VCaP (cell line): ENCODE data around the gene MANBA.

Experiments used
- H3K27ac ChIP-seq: fragments of 450-650 bp; 2 replicates; pipeline ENCODE4 v1.5.1; 2017
- CTCF ChIP-seq: fragments of 450-650 bp; conservative IDR thresholded peaks from 2 replicates; pipeline ENCODE4 v1.5.1; 2017; ENCODE audit warnings: mild to moderate bottlenecking, moderate library complexity

Gene MANBA

DNA sequence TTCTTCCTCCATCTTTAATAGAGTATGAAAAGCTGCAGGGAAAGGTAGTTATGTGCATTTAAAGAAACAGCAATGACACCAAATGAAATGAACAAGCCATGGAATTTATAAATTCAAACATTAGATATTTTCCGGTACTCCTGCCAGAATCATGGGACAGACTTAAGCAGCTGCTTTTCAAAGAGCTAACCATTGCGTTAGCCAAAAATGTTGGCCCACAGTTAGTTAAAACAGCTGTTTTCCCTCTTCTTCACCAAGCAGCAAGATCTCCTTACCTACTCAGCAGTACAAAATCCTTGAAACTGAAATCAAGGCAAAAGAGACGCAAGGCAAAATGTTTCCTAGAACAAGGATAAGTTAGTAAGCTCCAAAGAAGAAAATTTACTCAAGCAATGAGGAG, 64.0 kb downstream of the MANBA start:
- TF ChIP-seq CTCF, result no peak
- H3K27ac ChIP-seq, result no peak overlapping the region

GRCh38 chr4:102694791-102695190, 66.0 kb downstream of the MANBA start:
- H3K27ac ChIP-seq, result no peak overlapping the region
- TF ChIP-seq CTCF, result no peak

DNA sequence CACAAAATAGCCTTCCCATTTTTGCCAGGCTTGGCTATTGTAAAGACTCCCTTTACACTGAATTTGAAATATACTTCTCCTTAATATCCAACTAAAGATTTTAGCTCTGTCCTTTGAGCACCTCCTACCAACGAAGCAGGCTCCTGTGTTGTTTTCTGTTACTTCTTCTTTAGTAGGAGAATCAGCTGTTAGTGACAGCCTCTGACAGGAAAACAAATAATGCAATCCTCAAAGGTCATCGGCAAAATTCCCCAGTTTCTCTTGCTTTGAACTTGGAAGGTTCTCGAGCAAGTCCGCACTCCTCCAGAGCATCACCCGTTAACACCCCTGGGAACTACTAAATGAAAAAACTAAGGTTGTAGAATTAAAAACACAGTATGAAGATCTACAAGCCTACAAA, 66.9 kb downstream of the MANBA start:
- TF ChIP-seq CTCF, result no peak
- no peak overlapping the region for H3K27ac ChIP-seq

GRCh38 chr4:102693262-102693850, 67.4 kb downstream of the MANBA start:
- peak overlapping the region; percentile 42; the same call in 1 of the 2 replicates for H3K27ac ChIP-seq
- no peak for TF ChIP-seq CTCF

- no peak for TF ChIP-seq CTCF
- H3K27ac ChIP-seq, result peak overlapping the region; percentile 42
These were observed 68.3 kb downstream of the MANBA start for GRCh38 chr4:102692474-102692873.

DNA sequence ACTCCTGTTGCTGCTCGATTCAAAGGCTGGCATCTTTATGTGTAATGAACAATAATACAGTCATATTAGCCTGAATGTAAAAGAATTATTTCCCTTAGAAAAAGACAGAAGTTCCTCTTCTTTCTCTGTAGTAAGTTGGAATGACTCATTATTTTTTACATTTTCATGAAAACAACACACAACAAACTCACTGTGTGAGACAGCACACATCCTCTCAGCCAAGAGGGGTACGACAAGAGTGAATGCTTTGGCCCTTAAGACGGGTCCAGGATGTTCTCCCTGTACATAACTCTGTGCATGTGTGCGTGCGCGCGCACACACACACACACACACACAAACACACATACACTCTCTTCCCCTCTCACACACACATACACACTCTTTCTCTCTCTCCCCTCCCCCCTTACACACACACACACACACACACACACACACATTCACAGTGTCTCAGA, 72.8 kb downstream of the MANBA start:
- TF ChIP-seq CTCF, result no peak
- no peak overlapping the region for H3K27ac ChIP-seq

DNA sequence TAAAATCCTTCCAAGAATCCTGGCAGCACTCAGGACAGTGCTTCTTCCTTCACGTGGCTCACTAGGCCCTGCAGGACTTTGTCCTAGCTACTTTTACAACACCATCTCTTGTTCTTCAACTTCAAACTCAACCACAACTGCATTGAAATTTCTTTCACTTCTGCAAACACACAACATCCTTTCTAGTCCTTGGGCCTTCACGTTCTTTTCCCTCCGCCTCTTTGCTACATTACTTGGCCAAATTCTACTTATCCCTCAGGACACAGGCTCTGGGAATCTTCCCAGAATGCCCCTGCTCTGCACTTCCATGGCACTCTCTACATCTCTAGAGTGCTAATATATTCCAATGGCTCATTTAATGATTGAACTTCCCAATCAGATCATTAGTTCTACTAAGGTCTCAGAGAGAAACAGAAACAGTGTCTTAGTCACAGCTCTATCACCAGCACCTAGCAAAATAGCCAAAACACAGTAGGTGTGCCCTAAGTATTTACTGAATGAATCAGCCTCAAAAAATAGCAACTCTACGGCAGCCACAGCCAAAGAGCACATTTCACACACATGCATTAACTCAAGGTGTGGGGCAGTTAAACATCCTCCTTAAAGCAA, 73.3 kb downstream of the MANBA start:
- H3K27ac ChIP-seq, result no peak overlapping the region
- no peak for TF ChIP-seq CTCF
